OCI-LY3 (cell line): Measurements from ENCODE around the gene SLC19A1.

ENCODE experiments used
- CTCF ChIP-seq: fragments of 200-600, 300-600 bp; sonication (generic); IDR thresholded peaks from 2 replicates; pipeline ENCODE4 v1.5.1; 2014; ENCODE audit warnings: antibody characterized with exemption, low read length, low read depth
- EZH2phosphoT487 ChIP-seq: fragments of 200-600 bp; shearing (Covaris generic); IDR thresholded peaks from 2 replicates; pipeline ENCODE4 v1.6.1; 2018; ENCODE audit warnings: antibody characterized with exemption, mixed run types, low read depth

- TF ChIP-seq CTCF (no peak), EZH2phosphoT487 (no peak)
Observed at GRCh38 chr21:45523411-45524101, 18.7 kb downstream of the SLC19A1 start.
